GM19467 (cell line): ENCODE measurements around the gene ORAI3.
"Not testable (repeated sequence)": the region's sequence is repeated elsewhere in the genome, so short reads cannot be mapped to it uniquely, and the experiment has no call there.

ENCODE experiments used
- ATAC-seq: cut with Tn5 transposase; IDR thresholded peaks from one replicate; pipeline ENCODE4 v1.9.1; 2021; ENCODE audit warnings: mild to moderate bottlenecking, moderate library complexity; ENCODE audit not compliant: unreplicated experiment

The ORAI3 gene

DNA sequence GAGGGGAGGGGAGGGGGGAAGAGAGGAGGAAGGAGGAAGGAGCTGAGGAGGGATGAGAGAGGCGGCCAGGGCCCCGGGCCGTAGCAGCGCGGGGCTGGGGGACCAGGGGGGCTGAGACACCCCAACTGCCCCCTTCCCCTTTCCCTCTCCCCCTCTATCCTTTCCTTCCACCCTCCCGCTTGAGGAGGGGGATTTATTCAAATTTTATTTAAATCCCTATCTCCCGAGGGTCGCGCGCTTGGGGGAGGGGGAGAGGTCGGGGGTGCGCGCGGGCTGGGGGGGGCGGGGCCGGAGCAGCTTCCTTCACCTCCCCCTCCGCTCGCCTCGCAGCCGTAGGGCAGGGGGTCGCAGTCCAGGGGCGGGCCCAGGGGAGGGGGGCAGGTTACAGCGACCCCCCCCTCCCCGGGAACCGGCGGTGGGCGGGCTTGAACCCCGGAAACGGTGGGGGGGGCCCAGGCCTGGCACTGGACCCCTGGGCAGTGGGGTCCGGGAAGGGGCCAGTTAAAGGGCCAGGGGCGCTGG lies 25.3 kb upstream of the ORAI3 start, which contains the start of gene FBXL19:
TSS of gene FBXL19 (plus strand) at position 19 of the 522 bp plus-strand sequence. CDS start 2,183 bp downstream, outside the sequence.
- ATAC-seq, result no peak

DNA sequence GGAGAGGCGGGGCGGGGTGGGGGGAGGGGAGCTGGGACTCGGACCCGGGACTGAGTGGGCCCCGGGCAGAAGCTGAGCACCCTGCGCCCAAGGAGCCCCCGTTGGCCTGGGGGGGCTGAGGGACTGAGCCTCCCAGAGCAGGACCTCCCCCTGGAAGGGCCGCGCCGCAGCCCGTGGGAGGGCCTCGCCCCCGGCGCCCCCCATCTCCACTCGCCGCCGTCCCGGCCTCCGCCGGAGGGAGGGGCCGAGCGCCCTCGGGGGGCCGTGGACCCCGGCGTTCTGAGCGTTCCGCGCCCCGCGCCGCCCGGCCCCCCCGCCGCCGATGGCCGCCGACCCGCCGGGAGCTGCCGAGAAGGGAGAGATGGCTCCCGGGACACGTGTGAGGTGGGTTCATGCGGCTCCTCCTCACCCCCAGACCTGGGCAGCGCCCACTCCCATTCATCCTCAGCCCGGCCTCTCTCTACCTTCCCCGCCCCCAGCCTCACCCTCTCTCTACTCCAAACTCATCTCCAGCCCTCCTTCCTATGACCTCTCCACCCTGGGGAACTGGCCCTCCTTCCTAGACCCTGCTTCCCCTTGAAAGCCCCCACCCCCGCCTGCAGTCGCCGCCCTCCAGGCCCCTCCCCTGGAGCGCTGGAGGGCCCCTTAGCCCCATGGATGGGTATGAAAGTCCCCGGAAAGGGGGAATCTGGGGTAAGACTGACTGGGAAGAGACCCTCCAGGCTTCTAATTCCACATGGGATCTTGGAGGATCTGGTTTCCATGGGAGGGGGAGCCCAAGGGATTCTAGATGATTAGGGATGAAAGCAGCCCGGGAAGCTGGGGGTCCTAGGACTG lies 24.6 kb upstream of the ORAI3 start:
- no peak for ATAC-seq

DNA sequence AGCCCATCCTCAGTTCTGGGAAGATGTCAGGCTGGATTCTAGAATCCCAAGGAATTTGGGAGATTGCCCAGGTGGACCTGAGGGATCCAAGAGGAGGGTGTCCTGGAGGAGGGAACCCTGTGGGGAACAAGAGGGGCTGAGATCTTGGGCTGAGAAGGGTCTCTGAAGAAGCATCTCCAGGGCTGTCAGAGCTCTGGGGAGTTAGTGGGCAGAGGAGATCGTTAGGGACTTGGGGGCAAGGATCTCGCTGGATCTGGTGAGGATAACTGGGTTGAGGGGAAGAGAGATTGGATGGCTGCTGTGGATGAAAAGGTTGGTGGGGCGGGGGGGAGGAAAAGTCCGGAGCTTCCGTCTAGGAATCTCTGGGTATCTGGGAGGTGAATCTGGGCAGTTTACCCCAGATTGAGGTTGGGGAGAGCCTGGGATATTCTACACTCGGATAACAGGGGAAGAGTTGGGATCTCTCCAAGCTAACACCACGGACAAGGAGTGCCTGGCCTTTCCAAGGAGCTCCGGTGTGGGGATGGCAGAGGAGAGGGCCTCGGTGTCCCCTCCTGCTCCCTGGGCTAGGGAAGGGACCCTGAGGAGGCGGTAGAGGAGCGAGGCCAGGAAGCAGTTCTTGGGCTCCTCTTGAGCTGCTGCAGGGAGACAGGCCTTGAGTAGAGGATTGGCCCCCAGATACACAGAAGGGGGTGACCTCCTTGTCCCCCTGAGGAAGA lies 23.8 kb upstream of the ORAI3 start:
- ATAC-seq, result no peak

DNA sequence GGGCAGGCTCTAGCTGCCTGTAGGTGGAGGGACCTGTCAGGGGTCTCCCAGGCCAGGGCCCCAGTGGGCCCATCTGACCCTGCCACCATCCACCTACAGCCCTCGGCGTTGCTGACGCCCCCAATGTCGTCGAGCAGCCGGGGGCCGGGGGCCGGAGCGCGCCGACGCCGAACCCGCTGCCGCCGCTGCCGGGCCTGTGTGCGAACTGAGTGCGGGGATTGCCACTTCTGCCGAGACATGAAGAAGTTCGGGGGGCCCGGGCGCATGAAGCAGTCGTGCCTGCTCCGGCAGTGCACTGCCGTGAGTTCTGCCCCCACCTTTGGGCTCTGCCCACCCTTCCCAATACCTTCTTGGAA lies 23.3 kb upstream of the ORAI3 start:
- no peak for ATAC-seq

DNA sequence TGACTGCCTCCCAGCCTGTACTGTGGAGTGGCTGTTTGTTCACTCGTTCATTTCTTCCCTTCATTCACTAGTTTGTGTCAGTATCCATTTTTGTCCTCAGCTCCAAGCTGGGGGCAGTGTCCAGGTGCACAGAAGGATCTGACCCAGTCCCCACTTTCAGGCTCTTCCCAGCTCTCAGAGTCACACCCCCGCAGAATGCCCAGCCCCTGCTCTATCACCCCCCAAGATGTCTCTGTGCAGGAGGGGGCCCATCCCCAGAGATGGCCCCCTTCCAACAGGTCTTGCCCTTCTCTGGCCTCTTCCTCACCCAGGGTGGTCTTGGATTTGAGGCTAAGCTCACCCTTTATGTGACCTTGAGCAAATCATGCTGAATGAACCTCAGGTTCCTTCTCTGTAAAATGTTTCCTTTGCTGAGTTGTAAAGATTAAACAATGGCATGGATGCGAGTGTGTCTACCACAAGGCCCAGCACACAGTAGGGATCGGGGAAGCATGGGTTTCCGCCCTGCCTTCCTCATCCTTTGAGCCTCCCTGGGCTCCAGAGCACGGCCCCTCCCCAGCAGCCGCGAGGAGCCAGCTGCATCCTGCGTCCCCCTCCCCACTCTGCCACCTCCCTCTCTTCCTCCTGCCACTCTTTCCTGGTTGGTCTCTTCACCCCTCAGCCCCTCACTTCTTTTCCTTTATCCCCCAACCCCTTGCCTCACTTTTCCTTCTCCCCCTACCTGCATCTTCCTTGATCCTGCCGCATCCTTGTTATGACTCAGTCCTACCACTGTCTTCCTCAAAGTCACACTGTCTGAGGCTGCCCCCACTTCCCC lies 22.7 kb upstream of the ORAI3 start:
- ATAC-seq, result no peak

DNA sequence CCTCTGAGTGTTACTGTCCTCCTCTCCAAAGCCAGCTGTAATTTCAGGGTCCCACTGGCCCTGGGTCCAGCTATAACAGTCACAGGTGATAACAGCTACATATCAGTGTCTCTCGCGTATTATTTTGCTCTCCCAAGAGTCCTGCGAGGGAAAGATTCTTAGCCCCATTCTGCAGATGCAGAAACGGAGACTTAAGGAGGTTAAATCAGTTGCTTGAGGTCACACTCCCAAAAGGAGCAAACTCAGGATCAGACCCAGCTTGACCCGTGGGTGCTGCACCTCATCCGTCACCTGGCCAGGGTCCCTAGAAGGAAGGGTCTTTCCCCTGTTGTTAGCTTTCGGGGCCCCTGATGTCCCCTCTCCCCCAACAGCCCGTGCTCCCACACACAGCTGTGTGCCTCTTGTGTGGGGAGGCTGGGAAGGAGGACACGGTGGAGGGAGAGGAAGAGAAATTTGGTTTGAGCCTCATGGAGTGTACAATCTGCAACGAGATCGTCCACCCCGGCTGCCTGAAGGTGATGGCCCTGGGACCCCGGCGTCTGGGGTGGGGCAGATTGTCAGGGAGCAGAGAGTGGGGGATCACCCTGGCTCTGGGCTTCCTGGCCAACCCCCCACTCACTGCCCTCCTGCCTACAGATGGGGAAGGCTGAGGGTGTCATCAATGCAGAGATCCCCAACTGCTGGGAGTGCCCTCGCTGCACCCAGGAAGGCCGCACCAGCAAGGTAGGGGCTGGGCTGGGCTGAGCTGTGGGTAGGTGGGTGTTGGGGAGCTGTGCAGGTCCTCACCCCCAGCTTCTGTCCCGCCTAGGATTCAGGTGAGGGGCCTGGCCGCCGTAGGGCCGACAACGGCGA lies 21.7 kb upstream of the ORAI3 start:
- ATAC-seq, result no peak

GRCh38 chr16:30927789-30928378 lies 21.0 kb upstream of the ORAI3 start:
- no peak for ATAC-seq

DNA sequence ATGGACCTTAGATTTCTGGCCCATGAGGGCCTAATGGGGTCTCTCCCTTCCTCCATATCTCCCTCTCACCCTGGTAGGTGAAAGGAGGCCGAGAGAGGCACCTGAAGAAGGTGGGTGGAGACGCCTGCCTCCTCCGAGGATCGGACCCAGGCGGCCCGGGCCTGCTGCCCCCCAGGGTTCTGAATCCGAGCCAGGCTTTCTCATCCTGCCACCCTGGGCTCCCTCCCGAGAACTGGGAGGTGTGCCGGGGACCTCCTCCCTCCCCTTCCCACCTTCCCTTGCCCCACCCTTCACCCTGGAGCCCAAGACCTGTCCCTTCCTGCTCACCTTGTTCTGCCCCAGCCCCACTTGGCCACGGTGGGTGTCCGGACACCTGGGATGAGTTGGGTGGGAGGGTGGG lies 20.5 kb upstream of the ORAI3 start:
- no peak for ATAC-seq

DNA sequence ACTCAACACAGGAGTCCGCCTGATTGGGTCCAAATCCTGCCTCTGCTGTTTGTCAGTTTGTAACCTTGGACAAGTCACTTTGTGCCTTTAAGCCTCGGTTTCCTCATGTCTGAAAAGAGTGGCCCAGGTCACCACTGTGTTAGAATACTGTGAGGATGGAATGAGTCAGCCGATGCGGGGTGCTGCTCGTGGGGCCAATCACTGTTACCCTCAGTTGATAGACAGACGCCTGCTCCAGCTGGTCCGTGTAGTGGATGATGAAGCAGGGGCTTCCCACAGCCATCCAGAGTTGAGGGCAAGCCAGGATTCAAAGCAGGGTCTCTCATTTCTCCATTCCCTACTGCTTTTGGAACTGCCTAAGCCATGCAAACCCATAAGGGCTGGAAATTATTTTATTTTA lies 19.7 kb upstream of the ORAI3 start:
- no peak for ATAC-seq

GRCh38 chr16:30930160-30930571 lies 18.7 kb upstream of the ORAI3 start:
- ATAC-seq, result no peak

DNA sequence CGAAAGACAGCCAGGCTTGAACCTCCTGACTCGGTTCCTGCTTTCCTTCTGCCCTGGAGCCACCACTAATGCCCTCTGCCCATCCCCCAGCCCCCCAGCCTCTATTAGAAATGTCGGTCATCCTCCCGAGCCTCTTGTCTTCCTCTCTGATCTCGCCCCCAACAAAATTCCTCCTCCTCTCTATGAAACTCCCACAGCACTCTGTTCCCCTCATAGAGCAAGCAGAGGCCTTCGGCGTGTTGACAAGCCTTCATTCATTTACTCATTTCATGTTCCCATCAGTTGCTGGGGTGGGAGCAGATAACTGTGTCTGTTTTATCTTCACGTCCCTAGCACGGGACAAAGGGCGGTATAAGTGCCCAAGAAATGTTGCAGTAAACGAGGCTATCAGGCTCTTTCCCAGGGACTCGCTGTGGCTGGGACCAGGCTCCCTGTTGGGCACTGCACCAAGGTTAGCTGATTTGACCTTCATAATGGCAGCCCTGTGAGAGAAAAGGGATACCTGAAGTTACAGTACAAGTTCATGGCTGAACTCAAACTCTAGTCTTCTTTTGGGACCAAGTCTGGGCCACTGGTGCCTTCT lies 17.7 kb upstream of the ORAI3 start:
- no peak for ATAC-seq

DNA sequence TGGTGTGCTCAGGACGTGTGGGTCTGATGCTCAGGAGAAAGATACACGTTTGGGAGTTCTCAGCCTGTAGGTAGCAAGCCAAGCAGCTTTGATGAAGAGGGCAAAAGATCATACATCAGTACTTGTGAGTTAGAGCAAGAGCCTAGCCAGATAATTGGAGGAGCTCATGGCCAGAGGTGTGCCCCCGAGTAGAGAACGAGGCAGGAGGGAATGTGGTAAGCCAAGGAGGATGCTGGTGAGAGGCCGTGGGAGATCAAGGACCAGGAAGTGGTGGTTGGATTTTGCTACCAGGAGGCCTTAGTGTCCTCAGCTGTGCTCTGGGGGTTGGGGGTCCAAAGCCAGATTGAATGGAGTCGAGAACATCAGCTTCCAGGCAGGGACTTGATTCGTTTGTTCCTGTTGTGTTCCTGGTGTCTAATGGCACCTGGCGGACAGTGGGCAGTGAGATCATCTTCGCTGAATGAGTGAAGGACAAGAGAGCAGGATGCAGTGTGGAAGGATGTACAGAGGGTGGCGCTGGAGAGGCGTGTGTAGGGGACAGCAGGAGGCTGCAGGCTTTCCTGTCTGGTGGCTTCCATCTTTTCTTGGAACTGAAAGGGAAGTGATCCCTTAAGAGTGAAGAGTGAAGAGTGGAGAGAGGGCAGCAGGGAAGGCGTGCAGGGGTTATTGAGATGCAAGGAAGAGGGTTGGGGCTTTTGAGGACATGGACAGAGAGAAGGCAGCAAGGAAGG lies 13.9 kb upstream of the ORAI3 start:
- ATAC-seq, result no peak

DNA sequence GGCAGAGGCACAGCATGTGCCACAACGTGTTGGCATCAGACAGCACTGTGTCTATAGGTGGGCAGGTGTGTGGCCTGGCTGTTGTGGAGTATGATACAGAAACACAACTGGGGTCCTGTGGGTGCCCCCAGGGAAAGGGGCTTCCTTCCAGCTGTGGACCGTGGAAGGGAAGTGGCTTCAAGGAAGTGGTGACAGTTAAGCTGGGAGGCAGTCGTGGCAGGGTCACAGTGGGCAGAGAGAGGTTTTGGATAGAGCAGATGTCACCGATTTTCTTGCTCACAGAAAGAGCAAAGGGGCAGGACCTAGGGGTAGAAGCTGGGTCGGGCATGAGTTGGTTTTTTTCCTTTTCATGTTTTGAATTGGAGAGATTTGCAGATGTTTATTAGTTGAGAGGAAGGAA lies 11.2 kb upstream of the ORAI3 start:
- ATAC-seq, result no peak

DNA sequence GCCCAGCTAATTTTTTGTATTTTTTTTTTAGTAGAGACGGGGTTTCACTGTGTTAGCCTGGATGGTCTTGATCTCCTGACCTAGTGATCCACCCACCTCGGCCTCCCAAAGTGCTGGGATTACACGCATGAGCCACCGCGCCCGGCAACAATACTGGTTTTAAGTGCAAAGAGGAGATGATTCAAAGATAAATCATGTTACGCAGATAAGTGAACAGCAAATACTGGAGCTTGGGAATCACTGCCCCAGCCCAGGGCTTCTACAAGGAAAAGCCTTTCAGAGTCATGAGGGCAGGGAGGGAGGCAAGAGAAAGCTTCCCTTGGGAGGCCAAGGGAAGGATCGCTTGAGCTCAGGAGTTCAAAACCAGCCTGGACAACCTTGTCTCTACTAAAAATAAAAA lies 9.3 kb upstream of the ORAI3 start:
- not testable (repeated sequence) for ATAC-seq

DNA sequence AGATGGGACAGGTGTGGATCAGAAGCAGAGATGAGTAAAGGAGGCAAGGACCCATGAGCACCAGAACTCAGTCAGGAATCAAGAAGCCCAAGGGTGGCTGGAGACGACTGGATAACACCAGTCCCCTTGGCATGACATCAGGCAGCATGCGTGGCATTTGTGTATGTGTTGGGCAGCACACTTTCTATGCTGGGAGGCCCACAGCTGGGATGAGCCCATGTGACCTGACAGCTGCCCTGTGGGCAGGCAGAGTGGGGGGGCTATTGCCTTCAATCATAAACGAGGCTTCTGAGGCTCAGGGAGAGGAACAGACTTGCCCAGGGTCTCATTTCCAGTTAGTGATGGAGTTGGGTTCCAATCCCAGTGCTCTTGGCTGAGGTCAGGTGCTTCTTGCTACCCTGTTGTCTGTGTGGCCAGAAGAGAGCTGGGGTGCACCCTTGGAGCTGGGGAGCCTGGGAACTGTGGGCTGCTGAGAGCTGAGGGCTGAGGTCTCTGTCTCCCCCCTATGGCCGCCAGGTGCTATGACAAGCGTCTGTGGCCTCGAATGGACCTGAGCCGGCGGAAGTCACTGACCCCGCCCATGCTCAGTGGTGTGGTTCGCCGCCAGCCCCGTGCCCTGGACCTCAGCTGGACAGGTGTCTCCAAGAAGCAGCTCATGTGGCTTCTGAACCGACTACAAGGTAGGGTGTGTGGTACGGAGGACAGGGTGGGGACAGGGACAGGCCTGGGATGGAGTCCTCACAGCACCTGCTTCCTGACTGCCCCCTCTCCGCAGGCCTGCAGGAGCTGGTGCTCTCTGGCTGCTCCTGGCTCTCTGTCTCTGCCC lies 7.1 kb upstream of the ORAI3 start:
- ATAC-seq, result peak; percentile 82

- no peak for ATAC-seq
These were observed 6.5 kb upstream of the ORAI3 start for GRCh38 chr16:30942426-30942806.

DNA sequence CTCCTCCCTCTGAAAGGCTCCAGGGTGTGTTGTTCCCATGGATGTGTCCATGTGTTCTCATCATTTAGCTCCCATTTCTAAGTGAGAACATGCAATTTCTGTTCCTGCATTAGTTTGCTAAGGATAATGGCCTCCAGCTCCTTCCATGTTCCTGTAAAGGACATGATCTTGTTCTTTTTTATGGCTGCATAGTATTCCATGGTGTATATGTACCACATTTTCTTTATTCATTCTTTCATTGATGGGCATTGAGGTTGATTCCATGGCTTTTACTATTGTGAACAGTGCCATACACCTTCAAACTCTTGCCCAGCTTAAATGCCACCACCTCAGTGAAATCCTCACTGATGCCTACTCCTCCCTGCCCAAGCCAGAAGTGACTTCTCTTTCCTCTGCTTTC lies 4.5 kb upstream of the ORAI3 start:
- ATAC-seq, result no peak
